Measurements from ENCODE around the gene ARHGEF5.
"Not testable (repeated sequence)": the region's sequence is repeated elsewhere in the genome, so short reads cannot be mapped to it uniquely, and the experiment has no call there.

Gene ARHGEF5

GRCh38 chr7:144415858-144416257 is 60.7 kb downstream of the ARHGEF5 start:
- H3K9me3 Mint-ChIP-seq = peaks cover 6% of the 10 kb centered on the region
- no peak overlapping the region for H3K4me3 Mint-ChIP-seq
- no peaks in the 10 kb centered on the region for H3K36me3 Mint-ChIP-seq (ENCODE audit: low read depth)
- H3K27me3 Mint-ChIP-seq (ENCODE audit: low read depth) = peaks cover 4% of the 10 kb centered on the region
- H3K27ac Mint-ChIP-seq = no peak overlapping the region
- H3K4me1 Mint-ChIP-seq = no peaks in the 10 kb centered on the region
- TF ChIP-seq CTCF (IDR thresholded peaks at IDR 0.05; ENCODE audit: unreplicated experiment in 3 of 3) = no peak

GRCh38 chr7:144416341-144416740 is 61.1 kb downstream of the ARHGEF5 start:
- Mint-ChIP-seq H3K27me3 (ENCODE audit: low read depth) (peaks cover 4% of the 10 kb centered on the region), H3K9me3 (peaks cover 6% of the 10 kb centered on the region), H3K36me3 (ENCODE audit: low read depth) (no peaks in the 10 kb centered on the region), H3K27ac (no peak overlapping the region), H3K4me3 (no peak overlapping the region), H3K4me1 (no peaks in the 10 kb centered on the region)
- no peak for TF ChIP-seq CTCF (IDR thresholded peaks at IDR 0.05; ENCODE audit: unreplicated experiment in 3 of 3)

- H3K4me3 Mint-ChIP-seq; H3K4me1 Mint-ChIP-seq; H3K36me3 Mint-ChIP-seq (ENCODE audit: low read depth); H3K27me3 Mint-ChIP-seq (ENCODE audit: low read depth): not testable (repeated sequence)
- peak overlapping the region in 1 of 3 experiments; percentile 36 for H3K27ac Mint-ChIP-seq
- H3K9me3 Mint-ChIP-seq = peaks cover 14% of the 10 kb centered on the region
Measured at GRCh38 chr7:144418931-144419330, 63.7 kb downstream of the ARHGEF5 start.

GRCh38 chr7:144427539-144427938 is 72.3 kb downstream of the ARHGEF5 start:
- not testable (repeated sequence) for H3K36me3 Mint-ChIP-seq (ENCODE audit: low read depth); H3K27me3 Mint-ChIP-seq (ENCODE audit: low read depth); H3K27ac Mint-ChIP-seq; H3K4me1 Mint-ChIP-seq; H3K4me3 Mint-ChIP-seq
- peaks cover 35% of the 10 kb centered on the region for H3K9me3 Mint-ChIP-seq

GRCh38 chr7:144428431-144428830 is 73.2 kb downstream of the ARHGEF5 start:
- H3K9me3 Mint-ChIP-seq = peaks cover 32% of the 10 kb centered on the region
- H3K36me3 Mint-ChIP-seq (ENCODE audit: low read depth) = peaks cover 3% of the 10 kb centered on the region
- H3K27me3 Mint-ChIP-seq (ENCODE audit: low read depth) = no peaks in the 10 kb centered on the region
- no peak overlapping the region for H3K4me3 Mint-ChIP-seq
- H3K27ac Mint-ChIP-seq = no peak overlapping the region
- no peaks in the 10 kb centered on the region for H3K4me1 Mint-ChIP-seq
- no peak for TF ChIP-seq CTCF (IDR thresholded peaks at IDR 0.05; ENCODE audit: unreplicated experiment in 3 of 3)
